ENCODE measurements around the gene C2orf72. TPM values are rescaled to one million over a fixed set of nuclear protein-coding genes. Genes with fewer than 3 reads are reported as not detected.

Gene C2orf72
- total and polyA plus RNA-seq, 11 donors, result 0.07 to 0.20 (median 0.08) TPM; not detected in 5

DNA sequence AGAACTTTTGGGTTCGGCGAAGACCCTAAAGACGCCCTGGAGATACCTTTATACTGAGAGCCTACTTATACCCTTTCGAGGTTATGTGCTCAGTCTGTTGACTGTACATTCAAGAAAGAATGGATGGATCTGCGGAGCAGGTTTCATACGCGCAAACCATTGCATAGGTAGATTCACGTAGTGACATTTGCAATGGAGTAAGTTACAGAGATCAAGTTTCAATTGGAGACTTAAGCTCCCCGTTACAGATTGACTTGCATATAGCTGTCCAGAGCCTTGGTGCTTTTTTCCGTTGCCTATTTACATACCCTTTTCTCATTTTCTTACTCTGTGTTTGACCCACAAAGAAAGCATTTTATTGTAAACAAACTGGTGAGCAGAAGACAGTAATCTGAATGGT lies 20.3 kb downstream of the C2orf72 start:
- H3K27ac ChIP-seq, result peak overlapping the region in 8 of 12 donors; percentile 90 to 99 (median 94)
- DNase-seq (no peak), ATAC-seq (no peak)
- H3K4me3 ChIP-seq, result peak overlapping the region; percentile 71 to 100 (median 91)
- no peaks in the 10 kb centered on the region for H3K9me3 ChIP-seq
- WGBS, 4 donors, result 2 to 5% (median 4%) methylated on average over 10 of the region's 10 CpGs
- TF ChIP-seq, protein P1, sequence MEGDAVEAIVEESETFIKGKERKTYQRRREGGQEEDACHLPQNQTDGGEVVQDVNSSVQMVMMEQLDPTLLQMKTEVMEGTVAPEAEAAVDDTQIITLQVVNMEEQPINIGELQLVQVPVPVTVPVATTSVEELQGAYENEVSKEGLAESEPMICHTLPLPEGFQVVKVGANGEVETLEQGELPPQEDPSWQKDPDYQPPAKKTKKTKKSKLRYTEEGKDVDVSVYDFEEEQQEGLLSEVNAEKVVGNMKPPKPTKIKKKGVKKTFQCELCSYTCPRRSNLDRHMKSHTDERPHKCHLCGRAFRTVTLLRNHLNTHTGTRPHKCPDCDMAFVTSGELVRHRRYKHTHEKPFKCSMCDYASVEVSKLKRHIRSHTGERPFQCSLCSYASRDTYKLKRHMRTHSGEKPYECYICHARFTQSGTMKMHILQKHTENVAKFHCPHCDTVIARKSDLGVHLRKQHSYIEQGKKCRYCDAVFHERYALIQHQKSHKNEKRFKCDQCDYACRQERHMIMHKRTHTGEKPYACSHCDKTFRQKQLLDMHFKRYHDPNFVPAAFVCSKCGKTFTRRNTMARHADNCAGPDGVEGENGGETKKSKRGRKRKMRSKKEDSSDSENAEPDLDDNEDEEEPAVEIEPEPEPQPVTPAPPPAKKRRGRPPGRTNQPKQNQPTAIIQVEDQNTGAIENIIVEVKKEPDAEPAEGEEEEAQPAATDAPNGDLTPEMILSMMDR (IDR thresholded peaks at IDR 0.05), result no peak
- no peak for TF ChIP-seq POLR2A (IDR thresholded peaks at IDR 0.05)
- intact Hi-C loops (cut with DNase I), result loop anchor here in 2 of 10 donors (10.0 kb wide), 2 partner anchors 153 to 233 kb away; no protein-coding TSS in a partner anchor
- H3K36me3 ChIP-seq, result peaks cover 0 to 19% (median 15%) of the 10 kb centered on the region in 9 donors
- no peaks in the 10 kb centered on the region for H3K27me3 ChIP-seq
- peaks cover 0 to 37% (median 28%) of the 10 kb centered on the region in 12 donors for H3K4me1 ChIP-seq

DNA sequence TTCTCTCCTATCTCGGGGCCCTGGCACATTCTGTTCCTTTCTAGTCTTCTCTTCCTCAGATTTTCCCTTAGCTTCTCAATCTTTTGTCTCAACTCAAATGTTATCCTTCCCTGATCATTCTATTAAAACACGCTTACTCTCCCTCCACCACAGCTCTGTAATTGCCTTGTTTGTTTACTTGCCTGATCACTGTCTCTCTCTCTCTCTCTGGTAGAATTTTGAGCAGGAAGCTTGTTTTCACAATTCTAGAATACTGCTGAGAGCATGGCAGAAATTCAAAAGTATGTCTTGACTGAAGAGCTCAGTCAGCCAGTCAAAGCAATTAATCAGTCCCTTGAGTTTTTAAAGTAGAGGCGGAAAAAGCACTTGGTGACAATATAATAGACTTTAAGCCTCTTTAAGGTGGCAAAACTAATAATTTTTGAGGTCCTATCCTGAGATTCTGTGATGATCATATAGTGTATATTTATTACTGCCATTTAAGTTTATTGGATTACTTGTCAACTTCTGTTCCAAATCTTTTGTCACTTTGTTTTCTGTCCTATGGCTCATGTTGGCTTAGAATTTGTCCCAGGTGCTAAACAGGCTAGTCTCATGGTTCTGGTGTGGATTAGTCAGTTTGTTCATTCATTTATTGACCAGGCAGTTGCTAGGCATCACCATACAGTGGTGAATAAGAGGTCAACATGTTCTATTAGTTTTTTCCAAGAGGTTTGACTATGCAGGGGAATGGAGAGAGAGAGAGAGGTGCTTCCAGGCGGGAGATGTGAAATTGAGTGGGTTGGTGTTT lies 21.6 kb downstream of the C2orf72 start:
- TF ChIP-seq, protein P1 (IDR thresholded peaks at IDR 0.05), result no peak
- TF ChIP-seq POLR2A (IDR thresholded peaks at IDR 0.05), result no peak
- WGBS, 4 donors, result 74 to 92% (median 79%) methylated on average over 4 of the region's 4 CpGs
- H3K4me3 ChIP-seq, result peak overlapping the region in 2 of 12 donors; percentile 71 to 97
- intact Hi-C loops (cut with DNase I), result loop anchor here in 2 of 10 donors (10.0 kb wide), 2 partner anchors 154 to 234 kb away; no protein-coding TSS in a partner anchor
- no peak overlapping the region for H3K27ac ChIP-seq
- no peak for ATAC-seq
- no peaks in the 10 kb centered on the region for H3K9me3 ChIP-seq
- H3K27me3 ChIP-seq, result no peaks in the 10 kb centered on the region
- peaks cover 5 to 33% (median 28%) of the 10 kb centered on the region in 9 donors for H3K36me3 ChIP-seq
- peaks cover 0 to 35% (median 28%) of the 10 kb centered on the region in 12 donors for H3K4me1 ChIP-seq
- DNase-seq, result no peak

DNA sequence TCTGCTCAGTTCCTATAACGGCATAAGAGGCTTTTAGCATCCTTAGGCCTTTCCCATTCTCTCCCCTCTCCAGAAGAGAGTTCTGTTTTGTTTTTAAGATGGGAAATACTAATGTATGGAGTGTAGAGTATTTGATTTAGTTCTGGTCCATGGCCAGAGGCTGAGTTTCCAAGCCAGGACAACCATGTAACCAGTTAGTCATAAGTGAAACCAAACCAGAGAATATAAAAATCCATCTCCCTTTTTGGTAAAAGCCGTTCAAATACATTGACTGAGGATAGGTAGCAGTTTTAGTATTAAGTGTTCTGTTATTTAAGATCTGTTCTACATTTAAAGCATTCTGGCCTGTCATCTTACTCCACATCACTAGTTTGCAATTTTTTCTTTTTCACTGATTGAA lies 22.4 kb downstream of the C2orf72 start:
- intact Hi-C loops (cut with DNase I), result loop anchor here in 2 of 10 donors (10.0 kb wide), 2 partner anchors 155 to 235 kb away; no protein-coding TSS in a partner anchor
- H3K27ac ChIP-seq, result no peak overlapping the region

DNA sequence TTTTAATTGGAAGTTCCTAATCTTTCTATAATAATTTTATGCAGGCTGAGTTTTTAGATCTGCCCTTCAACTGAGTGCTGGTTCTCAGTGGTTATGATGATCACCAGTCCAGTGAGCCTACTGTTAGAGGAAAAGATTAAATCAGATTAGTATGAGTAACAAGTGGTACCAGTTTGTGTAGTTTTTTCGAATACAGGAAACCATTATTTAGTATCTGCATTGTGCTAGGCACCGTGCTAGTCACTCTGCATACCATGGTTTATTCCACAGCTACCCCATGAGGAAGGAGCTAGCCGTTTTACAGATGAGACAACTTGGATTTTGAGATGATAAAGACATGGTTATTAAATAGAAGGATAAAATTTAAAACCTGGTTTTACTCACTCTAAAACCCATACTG lies 25.5 kb downstream of the C2orf72 start:
- peaks cover 0 to 71% (median 63%) of the 10 kb centered on the region in 9 donors for H3K36me3 ChIP-seq
- TF ChIP-seq, protein P1 (IDR thresholded peaks at IDR 0.05), result no peak
- TF ChIP-seq POLR2A (IDR thresholded peaks at IDR 0.05), result no peak

More for the DNA sequence above, 22.4 kb downstream of the C2orf72 start:
- WGBS, 4 donors, result 73 to 87% (median 80%) methylated on average over 2 of the region's 2 CpGs
- TF ChIP-seq, protein P1 (IDR thresholded peaks at IDR 0.05), result no peak
- TF ChIP-seq POLR2A (IDR thresholded peaks at IDR 0.05), result no peak
- H3K27me3 ChIP-seq, result no peaks in the 10 kb centered on the region
- peaks cover 5 to 41% (median 36%) of the 10 kb centered on the region in 9 donors for H3K36me3 ChIP-seq
- peaks cover 0 to 35% (median 28%) of the 10 kb centered on the region in 12 donors for H3K4me1 ChIP-seq
- DNase-seq, result no peak
- H3K9me3 ChIP-seq, result no peaks in the 10 kb centered on the region
- no peak overlapping the region for H3K4me3 ChIP-seq
- no peak for ATAC-seq

More for the DNA sequence above, 25.5 kb downstream of the C2orf72 start:
- H3K9me3 ChIP-seq, result no peaks in the 10 kb centered on the region
- no peaks in the 10 kb centered on the region for H3K27me3 ChIP-seq
- DNase-seq, result no peak
- WGBS, 4 donors, result 80 to 88% (median 87%) methylated on average over 3 of the region's 3 CpGs
- no peak for ATAC-seq
- peaks cover 0 to 28% (median 23%) of the 10 kb centered on the region in 12 donors for H3K4me1 ChIP-seq
- no peak overlapping the region for H3K27ac ChIP-seq
- intact Hi-C loops (cut with DNase I), result no loop called here
- no peak overlapping the region for H3K4me3 ChIP-seq

Data from heart left ventricle (tissue), 16 donors.